PFSK-1 (cell line): Measurements from ENCODE around the gene JSRP1.

ENCODE experiments used
- FOXP2 ChIP-seq: optimal IDR thresholded peaks from 2 replicates; pipeline ENCODE3; 2011; ENCODE audit warnings: borderline replicate concordance, control low read depth, inconsistent platforms; ENCODE audit not compliant: insufficient read depth; ENCODE audit errors: extremely low read length, extremely low read depth
- POLR2AphosphoS5 ChIP-seq: IDR thresholded peaks from 2 replicates; pipeline ENCODE4 v1.6.1; 2012; ENCODE audit warnings: low read depth, mild to moderate bottlenecking, control low read depth, low read length, moderate library complexity
- REST ChIP-seq, 2 experiments: IDR thresholded peaks; 2 replicates each; pipeline versions ENCODE4 v1.6.1 to v1.8.0; 2011 to 2012; ENCODE audit warnings: low read depth in 2 of 2, low read length in 2 of 2, control low read depth in 1 of 2, inconsistent platforms in 1 of 2, mild to moderate bottlenecking in 1 of 2, moderate library complexity in 1 of 2; ENCODE audit not compliant: insufficient read depth in 1 of 2
- SIN3A ChIP-seq: IDR thresholded peaks from 2 replicates; pipeline ENCODE4 v1.6.1; 2012; ENCODE audit warnings: mild to moderate bottlenecking, low read length, moderate library complexity, borderline replicate concordance; ENCODE audit not compliant: insufficient read depth
- TAF1 ChIP-seq: IDR thresholded peaks from 2 replicates; pipeline ENCODE4 v1.6.1; 2012; ENCODE audit warnings: low read length, control low read depth, borderline replicate concordance; ENCODE audit not compliant: insufficient read depth

Gene JSRP1

DNA sequence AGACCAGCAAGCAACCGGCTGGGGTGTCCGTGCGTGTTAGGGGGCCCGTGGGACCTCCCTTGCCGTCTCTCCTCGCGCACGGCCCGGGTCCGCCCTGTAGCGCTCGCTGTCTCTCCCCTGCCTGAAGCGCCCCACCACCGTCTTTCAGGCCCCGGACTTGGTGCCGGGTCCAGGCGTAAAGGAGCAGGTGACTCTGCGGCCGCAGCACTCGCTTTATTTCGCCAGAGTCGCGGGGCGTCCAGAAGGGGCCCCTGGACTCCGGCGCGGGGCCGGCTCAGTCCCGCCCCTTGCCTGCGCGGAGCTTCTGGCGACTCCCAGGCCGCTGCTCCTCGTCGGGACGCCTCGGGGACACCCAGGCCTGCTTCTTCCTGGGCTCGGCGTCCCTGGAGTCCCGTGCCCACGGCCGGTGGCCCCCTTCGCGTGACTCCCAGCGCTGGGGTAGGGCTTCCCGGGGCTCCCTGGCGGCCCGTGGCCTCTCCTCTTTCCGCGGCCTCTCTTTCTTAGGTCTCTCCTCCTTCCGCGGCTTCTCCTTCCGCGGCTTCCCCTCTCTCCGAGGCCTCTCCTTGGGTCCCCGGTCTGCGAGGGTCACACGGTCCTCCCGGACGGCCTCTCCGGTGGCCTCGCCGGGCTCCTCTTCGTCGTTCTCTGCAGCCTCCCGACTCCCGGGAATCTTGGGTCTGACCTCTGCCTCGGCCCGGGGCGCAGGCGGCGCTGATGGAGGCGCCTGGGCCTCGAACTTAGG lies 4.0 kb downstream of the JSRP1 start:
- no peak for TF ChIP-seq TAF1
- TF ChIP-seq POLR2AphosphoS5 = no peak
- no peak for TF ChIP-seq FOXP2
- TF ChIP-seq REST (IDR thresholded peaks at IDR 0.05; ENCODE audit: insufficient read depth in 1 of 2, low read depth in 2 of 2, low read length in 2 of 2) = no peak
- no peak for TF ChIP-seq SIN3A

- TF ChIP-seq TAF1 (no peak), SIN3A (no peak), FOXP2 (no peak), POLR2AphosphoS5 (no peak), REST (IDR thresholded peaks at IDR 0.05; ENCODE audit: insufficient read depth in 1 of 2, low read depth in 2 of 2, low read length in 2 of 2) (no peak)
Observed at GRCh38 chr19:2251106-2252054, 4.8 kb downstream of the JSRP1 start.

DNA sequence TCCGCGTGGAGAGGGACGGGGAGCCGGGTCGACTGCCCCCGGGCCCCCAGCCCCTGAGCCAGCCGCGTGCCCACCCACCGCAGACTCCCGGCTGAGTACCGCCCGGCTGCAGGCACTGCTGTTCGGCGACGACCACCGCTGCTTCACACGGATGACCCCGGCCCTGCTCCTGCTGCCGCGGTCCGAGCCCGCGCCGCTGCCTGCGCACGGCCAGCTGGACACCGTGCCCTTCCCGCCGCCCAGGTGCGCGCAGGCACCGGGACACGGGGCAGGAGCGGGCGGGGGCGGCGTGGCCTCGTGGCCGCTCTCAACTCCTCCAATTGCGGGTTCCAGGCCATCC lies 5.5 kb downstream of the JSRP1 start:
- TF ChIP-seq REST (IDR thresholded peaks at IDR 0.05; ENCODE audit: insufficient read depth in 1 of 2, low read depth in 2 of 2, low read length in 2 of 2) (no peak), POLR2AphosphoS5 (no peak), FOXP2 (no peak), TAF1 (no peak), SIN3A (no peak)

GRCh38 chr19:2249880-2250765 lies 6.1 kb downstream of the JSRP1 start:
- peak; percentile 16; the same call in 1 of the 2 replicates for TF ChIP-seq POLR2AphosphoS5
- no peak for TF ChIP-seq TAF1

GRCh38 chr19:2249010-2249866 lies 7.0 kb downstream of the JSRP1 start, which contains the start of gene AMH:
AMH (plus strand) TSS chr19:2249323; CDS start chr19:2249333, 10 bp downstream.
- TF ChIP-seq TAF1 (no peak), POLR2AphosphoS5 (0 out of 2 replicates have a peak, but pooled peaks have one; percentile 33)
